ENCODE data around the gene BACH1.

DNA sequence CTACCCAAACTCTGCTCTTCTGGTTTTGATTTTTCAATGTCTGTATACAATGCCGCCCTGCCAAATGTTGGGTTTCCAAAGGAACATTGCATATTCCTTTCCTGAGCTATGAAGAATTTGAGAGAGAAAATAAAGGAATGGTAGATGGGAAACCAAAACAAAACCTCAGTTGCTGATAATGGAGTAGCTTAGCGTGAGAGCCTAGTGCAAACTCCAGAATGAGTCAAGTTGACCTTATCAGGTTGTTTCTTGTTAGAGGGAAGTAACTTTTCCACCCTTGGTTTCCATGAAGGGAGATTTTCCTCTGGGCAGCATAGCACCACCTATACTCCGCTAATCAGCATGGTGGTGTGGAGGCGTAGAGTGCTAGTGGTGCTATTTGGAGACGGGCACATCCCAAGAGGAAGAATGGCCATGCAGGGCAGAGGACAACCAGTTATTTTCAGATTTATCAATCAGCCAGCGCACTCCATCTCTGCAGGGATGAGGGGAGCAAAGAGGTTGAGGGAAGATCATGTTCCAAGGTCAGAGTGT is 51.6 kb downstream of the BACH1 start:
- TF ChIP-seq, protein P1, sequence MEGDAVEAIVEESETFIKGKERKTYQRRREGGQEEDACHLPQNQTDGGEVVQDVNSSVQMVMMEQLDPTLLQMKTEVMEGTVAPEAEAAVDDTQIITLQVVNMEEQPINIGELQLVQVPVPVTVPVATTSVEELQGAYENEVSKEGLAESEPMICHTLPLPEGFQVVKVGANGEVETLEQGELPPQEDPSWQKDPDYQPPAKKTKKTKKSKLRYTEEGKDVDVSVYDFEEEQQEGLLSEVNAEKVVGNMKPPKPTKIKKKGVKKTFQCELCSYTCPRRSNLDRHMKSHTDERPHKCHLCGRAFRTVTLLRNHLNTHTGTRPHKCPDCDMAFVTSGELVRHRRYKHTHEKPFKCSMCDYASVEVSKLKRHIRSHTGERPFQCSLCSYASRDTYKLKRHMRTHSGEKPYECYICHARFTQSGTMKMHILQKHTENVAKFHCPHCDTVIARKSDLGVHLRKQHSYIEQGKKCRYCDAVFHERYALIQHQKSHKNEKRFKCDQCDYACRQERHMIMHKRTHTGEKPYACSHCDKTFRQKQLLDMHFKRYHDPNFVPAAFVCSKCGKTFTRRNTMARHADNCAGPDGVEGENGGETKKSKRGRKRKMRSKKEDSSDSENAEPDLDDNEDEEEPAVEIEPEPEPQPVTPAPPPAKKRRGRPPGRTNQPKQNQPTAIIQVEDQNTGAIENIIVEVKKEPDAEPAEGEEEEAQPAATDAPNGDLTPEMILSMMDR (conservative IDR thresholded peaks at IDR 0.05; ENCODE audit: low read length) = no peak
- no peak for TF ChIP-seq EZH2phosphoT487 (IDR thresholded peaks at IDR 0.05; ENCODE audit: borderline replicate concordance, low read depth, low read length)

All from OCI-LY7 (cell line).